GM12891 (cell line): ENCODE results near the gene AK9.

Experiments
- DNase-seq: peaks from one replicate; pipeline ENCODE4 v3.0.0; 2011; ENCODE audit warnings: low spot score; ENCODE audit not compliant: insufficient read length
- FAIRE-seq: peaks from 2 replicates; lab custom pipeline; 2011; peaks lifted over from hg19 to GRCh38; lab: Jason Lieb, UNC
- PAX5 ChIP-seq: IDR thresholded peaks from 2 replicates; pipeline ENCODE4 v1.6.1; 2011; ENCODE audit warnings: low read length, moderate library complexity, mild to moderate bottlenecking; ENCODE audit not compliant: insufficient read depth, severe bottlenecking
- POLR2A ChIP-seq: IDR thresholded peaks from 2 replicates; pipeline ENCODE4 v1.6.1; 2011; ENCODE audit warnings: low read depth, low read length, control low read depth
- POLR2AphosphoS5 ChIP-seq: IDR thresholded peaks from 2 replicates; pipeline ENCODE4 v1.6.1; 2011; ENCODE audit warnings: low read depth, low read length, control low read depth
- POU2F2 ChIP-seq: IDR thresholded peaks from 2 replicates; pipeline ENCODE4 v1.6.1; 2011; ENCODE audit warnings: low read depth, mild to moderate bottlenecking, control low read depth, low read length, moderate library complexity
- SPI1 ChIP-seq: IDR thresholded peaks from 2 replicates; pipeline ENCODE4 v1.6.1; 2011; ENCODE audit warnings: low read depth, low read length, control low read depth
- TAF1 ChIP-seq: IDR thresholded peaks from 2 replicates; pipeline ENCODE4 v1.6.1; 2011; ENCODE audit warnings: low read depth, low read length, control low read depth

Gene AK9

DNA sequence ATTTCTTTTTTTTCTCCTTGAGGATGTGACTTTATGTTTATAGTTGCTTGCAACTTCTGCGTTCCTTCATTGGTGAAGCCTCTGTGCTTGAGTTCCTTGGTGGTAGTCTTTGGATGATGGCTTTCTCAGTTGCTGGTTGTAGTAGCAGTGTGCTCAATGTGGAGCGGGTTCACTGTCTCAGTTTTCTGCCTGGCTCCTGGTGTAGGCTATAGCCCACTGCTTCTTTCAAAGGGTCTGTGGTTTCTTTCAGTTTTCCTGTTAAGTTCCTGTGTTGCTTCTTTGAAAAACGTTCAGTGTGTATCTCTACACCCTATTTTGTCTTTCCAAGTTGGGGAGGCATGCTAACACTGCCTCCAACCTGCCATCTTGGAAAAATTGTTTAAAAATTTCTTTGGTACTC, 174.1 kb downstream of the AK9 start:
- FAIRE-seq (no peak), DNase-seq (no peak)
- no peak for TF ChIP-seq TAF1
- no peak for TF ChIP-seq PAX5
- TF ChIP-seq POU2F2: no peak
- no peak for TF ChIP-seq SPI1

DNA sequence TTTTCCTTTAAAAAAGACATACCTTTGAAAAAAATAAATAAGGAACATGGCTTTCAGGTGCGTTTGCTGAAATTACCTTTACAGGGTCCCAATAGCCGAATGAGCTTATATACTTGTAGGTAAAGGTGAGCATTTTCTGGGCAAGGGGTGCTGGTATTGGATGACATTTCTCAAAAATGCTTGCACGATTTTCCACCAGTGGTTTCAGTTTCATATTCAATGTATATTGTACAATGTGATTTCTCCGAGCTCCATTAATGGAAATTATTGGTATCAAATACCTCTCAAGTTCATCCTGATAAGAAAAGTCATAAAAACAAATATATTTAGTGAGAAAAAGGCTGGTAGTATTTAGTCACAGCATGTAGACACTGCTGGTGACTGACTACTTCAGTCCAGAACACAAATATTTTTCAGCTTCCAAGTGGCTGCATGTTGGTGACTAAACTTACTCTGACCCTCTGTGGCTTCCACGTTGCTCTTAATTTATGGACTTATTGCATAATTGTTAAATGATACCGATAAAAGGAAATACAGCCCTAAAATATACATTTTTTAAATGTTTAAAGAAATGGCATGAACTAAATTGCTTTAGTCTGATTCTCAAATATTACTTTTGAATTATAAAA, 175.1 kb downstream of the AK9 start:
- FAIRE-seq (no peak), DNase-seq (no peak)
- TF ChIP-seq POLR2A (no peak), PAX5 (no peak), SPI1 (no peak), POU2F2 (no peak), TAF1 (no peak), POLR2AphosphoS5 (no peak)

DNA sequence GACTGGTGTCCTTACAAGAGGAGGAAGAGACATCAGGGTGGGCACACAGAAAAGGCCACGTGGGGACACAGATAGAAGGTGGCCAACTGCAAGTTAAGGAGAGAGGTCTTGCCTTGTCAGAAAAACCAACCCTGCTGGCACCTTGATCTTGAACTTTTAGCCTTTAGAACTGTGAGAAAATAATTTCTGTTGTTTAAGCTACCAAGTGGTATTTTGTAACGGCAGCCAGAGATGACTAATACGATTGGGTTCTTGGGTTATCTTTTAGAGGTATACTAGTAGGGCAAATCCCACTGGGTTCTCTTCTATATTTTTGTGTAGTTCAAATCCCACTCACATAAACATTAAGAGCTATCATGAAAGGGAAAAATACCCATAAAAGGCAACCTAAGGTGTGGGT, 176.1 kb downstream of the AK9 start:
- no peak for DNase-seq
- FAIRE-seq: no peak
- TF ChIP-seq POLR2A: no peak
- no peak for TF ChIP-seq POLR2AphosphoS5
- TF ChIP-seq POU2F2: no peak
- no peak for TF ChIP-seq PAX5
- TF ChIP-seq SPI1: no peak
- TF ChIP-seq TAF1: no peak

DNA sequence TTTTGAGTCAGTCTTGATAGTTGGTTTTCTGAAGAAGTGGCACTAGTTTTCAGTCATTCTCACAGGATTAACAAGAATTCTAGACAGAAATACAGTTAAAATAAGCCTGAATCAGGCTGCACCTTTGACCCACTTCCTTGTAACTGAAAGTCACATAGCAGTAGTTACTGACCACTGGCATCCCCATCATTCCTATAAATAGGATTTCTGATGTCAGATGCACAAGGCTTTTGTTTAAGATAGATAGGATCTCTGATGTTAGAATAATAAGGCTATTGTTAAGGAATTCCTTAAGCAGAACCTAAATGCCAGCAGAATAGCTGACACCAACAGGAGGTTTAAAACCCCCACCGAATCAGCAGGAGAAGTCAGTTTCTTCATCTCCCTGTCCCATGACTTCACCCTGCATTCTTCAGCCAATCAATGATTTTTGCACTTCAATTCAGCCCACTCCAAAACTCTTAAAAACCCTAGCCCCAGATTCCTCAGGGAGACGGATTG, 177.4 kb downstream of the AK9 start:
- no peak for DNase-seq
- no peak for FAIRE-seq
- no peak for TF ChIP-seq TAF1
- TF ChIP-seq PAX5: no peak
- no peak for TF ChIP-seq POLR2AphosphoS5
- TF ChIP-seq POLR2A: no peak
- no peak for TF ChIP-seq POU2F2
- no peak for TF ChIP-seq SPI1

DNA sequence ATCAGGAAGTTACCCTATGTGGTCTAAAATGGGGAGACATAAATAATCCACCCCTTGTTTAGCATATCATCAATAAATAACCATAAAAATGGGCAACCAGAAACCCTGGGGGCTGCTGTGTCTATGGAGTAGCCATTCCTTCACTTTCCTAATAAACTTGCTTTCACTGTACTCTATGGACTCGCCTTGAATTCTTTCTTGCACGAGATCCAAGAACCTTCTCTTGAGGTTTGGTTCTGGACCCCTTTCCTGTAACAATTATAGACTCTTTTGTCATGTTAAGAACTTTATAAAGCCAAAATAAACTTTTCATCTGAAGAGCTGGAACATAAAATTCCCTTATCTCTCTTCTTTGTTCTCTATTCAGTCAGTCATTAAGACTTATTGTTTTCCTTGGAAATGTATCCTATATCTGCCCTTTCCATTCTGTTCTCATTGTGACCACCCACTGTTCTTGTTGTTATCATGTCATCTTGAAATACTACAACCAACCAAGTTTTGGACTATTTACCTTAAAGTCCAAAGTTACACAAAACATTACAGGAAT, 178.7 kb downstream of the AK9 start:
- FAIRE-seq (no peak), DNase-seq (no peak)
- TF ChIP-seq POLR2AphosphoS5 (no peak), PAX5 (no peak), TAF1 (no peak), POU2F2 (no peak), POLR2A (no peak), SPI1 (no peak)

DNA sequence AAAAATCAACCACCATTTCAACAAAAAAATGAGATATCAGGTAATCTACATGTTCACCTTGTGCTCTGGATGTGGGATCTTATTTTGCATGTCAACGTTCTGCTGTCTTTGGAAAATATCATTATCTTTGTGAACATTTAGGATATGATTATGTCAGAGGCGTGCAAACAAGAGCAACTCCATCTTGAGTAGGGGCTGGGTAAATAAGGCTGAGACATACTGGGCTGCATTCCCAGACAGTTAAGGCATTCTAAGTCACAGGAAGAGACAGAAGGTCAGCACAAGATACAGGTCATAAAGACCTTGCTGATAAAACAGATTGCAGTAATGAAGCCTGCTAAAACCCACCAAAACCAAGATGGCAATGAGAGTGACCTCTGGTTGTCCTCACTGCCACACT, 179.2 kb downstream of the AK9 start:
- DNase-seq (no peak), FAIRE-seq (no peak)
- TF ChIP-seq PAX5 (no peak), POU2F2 (no peak), SPI1 (no peak), POLR2AphosphoS5 (no peak), TAF1 (no peak), POLR2A (no peak)

DNA sequence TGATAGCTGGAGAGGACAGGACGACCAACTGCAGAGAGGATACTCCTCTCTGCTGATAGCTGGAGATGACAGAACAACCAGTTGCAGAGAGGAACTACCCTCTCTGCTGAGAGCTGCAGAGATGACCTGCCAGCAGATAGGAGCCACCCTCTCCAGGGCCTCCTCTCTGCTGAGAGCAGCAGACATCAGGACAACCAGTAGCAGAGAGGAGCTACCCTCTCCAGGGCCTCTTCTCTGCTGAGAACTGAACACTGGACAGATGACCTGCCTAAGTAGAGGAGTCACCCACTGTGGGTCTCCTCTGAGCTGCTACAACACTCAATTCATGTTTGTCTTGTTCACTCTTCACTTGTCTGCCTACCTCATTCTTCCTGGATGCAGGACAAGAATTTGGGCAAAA, 180.6 kb downstream of the AK9 start:
- FAIRE-seq: no peak
- no peak for TF ChIP-seq POU2F2
- TF ChIP-seq POLR2A: no peak
- no peak for TF ChIP-seq PAX5
- TF ChIP-seq SPI1: no peak
- DNase-seq: no peak

DNA sequence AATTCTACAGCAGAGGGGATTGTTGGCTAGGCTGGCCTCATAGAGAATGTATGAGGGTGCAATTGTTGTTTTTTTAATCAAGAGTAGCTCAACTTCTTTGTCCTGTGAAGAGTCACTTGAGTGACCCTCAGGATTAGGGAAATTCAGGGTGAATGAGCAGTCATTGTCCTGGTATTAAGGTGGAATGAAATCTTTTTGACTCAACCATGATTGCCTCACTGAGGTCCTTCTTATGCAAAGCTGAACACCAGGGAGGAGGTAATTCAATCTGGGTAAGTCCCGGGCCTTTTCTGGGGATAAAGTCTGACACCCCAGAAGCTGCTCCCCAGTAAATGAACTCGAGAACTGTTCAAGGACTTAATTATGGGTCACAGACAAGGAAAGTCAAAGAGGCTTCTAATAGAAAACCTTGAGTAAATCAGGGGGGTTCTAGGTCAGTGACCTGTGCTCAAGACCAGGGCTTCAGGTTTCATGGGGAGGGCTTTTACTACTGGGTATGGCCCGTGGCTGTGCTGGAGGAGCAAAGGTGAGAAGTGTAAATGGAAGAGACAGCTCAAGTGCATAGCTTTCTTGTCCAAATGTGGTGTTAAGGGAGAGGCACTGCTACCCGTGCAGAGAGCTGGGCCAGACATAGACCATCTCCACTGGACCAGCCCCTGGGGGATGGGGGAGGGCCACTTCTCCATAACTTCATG, 182.7 kb downstream of the AK9 start:
- FAIRE-seq: no peak
- DNase-seq: no peak
- no peak for TF ChIP-seq PAX5
- TF ChIP-seq TAF1: no peak
- no peak for TF ChIP-seq POLR2A
- TF ChIP-seq SPI1: no peak
- no peak for TF ChIP-seq POU2F2
- no peak for TF ChIP-seq POLR2AphosphoS5

DNA sequence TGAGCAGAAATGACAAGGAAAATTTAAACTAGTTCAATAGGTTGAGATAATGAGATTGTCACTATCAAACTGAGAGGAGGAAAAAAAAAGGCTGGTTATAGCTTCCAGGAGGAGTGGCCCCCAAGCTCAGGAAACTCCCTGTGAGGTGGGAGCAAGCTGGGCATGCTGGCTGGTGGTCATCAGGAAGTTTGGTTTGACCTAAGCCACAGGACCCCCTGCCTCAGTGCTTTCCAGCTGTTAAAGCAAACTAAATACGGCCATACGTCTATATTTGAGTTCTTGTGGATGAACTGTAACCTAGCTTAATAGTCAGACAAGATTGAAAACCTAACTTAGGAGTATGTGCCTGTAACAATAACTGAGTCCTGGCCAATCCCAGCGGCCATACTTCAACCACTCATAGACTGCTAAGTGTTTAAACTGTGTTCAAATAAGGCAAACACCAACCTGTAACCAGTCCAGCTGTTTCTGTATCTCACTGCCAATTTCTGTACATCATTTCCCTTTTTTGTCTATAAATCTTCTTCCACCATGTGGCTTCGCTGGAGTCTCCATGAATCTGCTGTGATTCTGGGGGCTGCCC, 183.4 kb downstream of the AK9 start:
- FAIRE-seq: no peak
- no peak for DNase-seq
- TF ChIP-seq SPI1: no peak

DNA sequence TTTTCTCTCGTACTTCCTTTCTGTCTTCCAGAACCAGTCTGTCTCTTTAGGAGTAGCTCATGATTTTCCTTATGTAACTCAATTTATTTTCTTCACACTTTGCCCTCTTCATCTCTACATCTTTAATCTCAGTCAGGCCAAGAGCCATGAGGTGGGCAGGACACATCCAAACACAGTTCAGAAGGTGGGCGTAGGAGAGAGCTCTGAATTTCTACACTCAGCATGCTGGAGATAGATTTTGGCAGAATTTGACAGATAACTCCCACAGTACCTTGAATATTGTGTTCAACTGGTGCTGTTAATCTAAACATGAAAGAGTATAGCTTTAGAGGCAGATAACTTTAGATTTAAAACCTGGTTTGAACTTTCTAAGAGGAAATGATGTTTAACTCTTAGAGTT, 184.2 kb downstream of the AK9 start:
- DNase-seq (no peak), FAIRE-seq (no peak)
- TF ChIP-seq PAX5: no peak
- TF ChIP-seq SPI1: no peak
- no peak for TF ChIP-seq POLR2A
- no peak for TF ChIP-seq POLR2AphosphoS5
- no peak for TF ChIP-seq POU2F2
- no peak for TF ChIP-seq TAF1
